ENCODE results near the gene KRTAP4-3.

- TF ChIP-seq EZH2 (IDR thresholded peaks at IDR 0.05; ENCODE audit: low read depth) (no peak), CTCF (conservative IDR thresholded peaks at IDR 0.05) (no peak)
Observed at GRCh38 chr17:41211845-41212466, 43.9 kb upstream of the KRTAP4-3 start.
